ENCODE measurements around the gene HOXC13.

Gene HOXC13

DNA sequence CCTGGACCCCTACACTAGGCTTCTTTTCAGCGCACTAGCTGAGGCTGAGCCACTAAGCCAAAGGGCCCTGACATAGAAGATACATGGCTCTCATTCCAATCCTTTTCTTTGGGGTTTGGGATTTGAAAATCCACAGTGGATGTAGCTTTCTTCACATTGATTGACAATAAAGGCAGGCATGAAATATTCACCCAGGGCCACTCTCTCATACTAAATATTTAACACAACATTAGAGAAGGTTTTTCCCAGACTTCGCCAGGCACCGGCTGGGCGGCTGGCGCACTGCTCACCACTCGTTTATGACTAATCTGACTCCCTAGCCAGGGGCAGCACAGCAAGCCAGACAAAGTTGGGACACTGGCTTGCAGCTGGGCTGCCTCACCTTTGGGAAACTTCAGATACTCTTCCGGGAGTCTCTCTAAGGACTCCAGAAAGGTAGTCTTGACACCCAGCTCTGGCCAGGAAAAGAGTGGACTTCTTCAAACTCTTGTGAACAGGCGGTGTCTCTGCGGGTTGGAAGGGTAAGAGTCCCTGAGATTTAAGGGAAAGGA, 33.6 kb downstream of the HOXC13 start:
- H2BK120ac ChIP-seq (ENCODE audit: low read depth, low read length) = no peak overlapping the region
- no peak overlapping the region for H3K4me3 ChIP-seq (ENCODE audit: low read length in 2 of 2)

DNA sequence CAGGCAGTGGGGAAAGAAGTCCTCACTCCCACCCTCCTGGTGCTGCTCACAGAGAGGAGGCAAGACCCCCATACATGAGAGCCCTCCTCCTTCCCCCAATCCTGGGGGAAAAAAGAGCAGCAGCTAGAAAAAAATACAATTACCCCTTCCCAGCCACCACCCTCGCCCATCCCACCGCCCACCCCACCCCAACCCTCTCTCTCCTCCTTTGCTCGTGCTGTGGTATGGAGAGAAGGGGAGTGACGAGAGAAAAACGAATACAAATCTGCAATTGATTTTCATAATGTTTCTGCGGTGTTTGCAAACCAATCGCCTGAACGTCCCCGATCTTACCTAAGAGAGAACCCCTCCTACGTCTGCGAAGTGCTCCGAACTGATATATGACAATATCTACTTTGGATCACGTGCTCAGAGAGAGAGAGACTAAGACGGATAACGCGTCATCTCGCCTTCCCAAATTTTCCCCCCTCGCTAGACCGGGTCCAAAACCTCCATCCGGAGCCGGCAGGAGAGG, 34.1 kb downstream of the HOXC13 start, which contains the start of gene HOXC11:
TSS of gene HOXC11 (plus strand) at position 405 of the 514 bp plus-strand sequence. CDS start 116 bp downstream, outside the sequence.
- H3K9me3 ChIP-seq (replicated peaks in 1 of 2; ENCODE audit: control insufficient read depth in 2 of 2, insufficient read depth in 1 of 2, low read depth in 1 of 2, low read length in 2 of 2) = peaks cover 0 to 18% of the 10 kb centered on the region in 2 donors
- no peak within 1 kb of the TSS for H3K9ac ChIP-seq (ENCODE audit: low read depth, low read length, poor library complexity)
- H2BK12ac ChIP-seq (ENCODE audit: low read length) = no peak within 1 kb of the TSS
- H3K27me3 ChIP-seq (ENCODE audit: control insufficient read depth in 3 of 3, insufficient read depth in 3 of 3, low read depth in 1 of 3, low read length in 3 of 3) = peaks cover 73 to 100% (median 100%) of the 10 kb centered on the region in 3 experiments
- no peak within 1 kb of the TSS for H2BK120ac ChIP-seq (ENCODE audit: low read depth, low read length)
- no peak for DNase-seq (ENCODE audit: low spot score)
- no peak within 1 kb of the TSS for H3K4me3 ChIP-seq (ENCODE audit: low read length in 2 of 2)
- H4K8ac ChIP-seq (ENCODE audit: low read depth, low read length) = no peak within 1 kb of the TSS
- H2BK5ac ChIP-seq (ENCODE audit: low read length) = no peak within 1 kb of the TSS
- peak within 1 kb of the TSS; percentile 29 for H2AFZ ChIP-seq (ENCODE audit: low read length)
- H2AK5ac ChIP-seq (ENCODE audit: low read depth, low read length) = no peak within 1 kb of the TSS
- no peak within 1 kb of the TSS for H3K18ac ChIP-seq (ENCODE audit: low read length)
- H3K4me1 ChIP-seq (ENCODE audit: control insufficient read depth in 2 of 2, insufficient read depth in 1 of 2, low read depth in 1 of 2, low read length in 2 of 2) = no peaks in the 10 kb centered on the region
- H3K27ac ChIP-seq (replicated peaks; ENCODE audit: low read length) = no peak within 1 kb of the TSS
- H3K4ac ChIP-seq (ENCODE audit: low read length) = no peak within 1 kb of the TSS
- H3K79me1 ChIP-seq (ENCODE audit: low read depth, low read length) = no peaks in the 10 kb centered on the region
- no peaks in the 10 kb centered on the region for H3K36me3 ChIP-seq (replicated peaks in 1 of 2; ENCODE audit: control insufficient read depth in 2 of 2, insufficient read depth in 2 of 2, low read length in 2 of 2)
- WGBS, 2 donors (ENCODE audit: extremely low coverage in 2 of 2, insufficient read length in 2 of 2, insufficient replicate concordance in 1 of 2) = no CpG with 5 or more reads among the region's 21 CpGs
- no peak within 1 kb of the TSS for H4K91ac ChIP-seq (ENCODE audit: low read depth, low read length, poor library complexity)
- H3K14ac ChIP-seq (ENCODE audit: low read length) = no peak within 1 kb of the TSS
- H3K4me2 ChIP-seq (ENCODE audit: insufficient read depth, low read length, poor library complexity, severe bottlenecking) = no peak within 1 kb of the TSS
- no peak within 1 kb of the TSS for H2BK15ac ChIP-seq (ENCODE audit: low read length)
- no peak within 1 kb of the TSS for H3K23ac ChIP-seq (ENCODE audit: low read depth, low read length, poor library complexity)

More for the DNA sequence above, 33.6 kb downstream of the HOXC13 start:
- Histone ChIP-seq H4K91ac (ENCODE audit: low read depth, low read length, poor library complexity) (no peak overlapping the region), H3K36me3 (replicated peaks in 1 of 2; ENCODE audit: control insufficient read depth in 2 of 2, insufficient read depth in 2 of 2, low read length in 2 of 2) (no peaks in the 10 kb centered on the region), H3K9me3 (replicated peaks in 1 of 2; ENCODE audit: control insufficient read depth in 2 of 2, insufficient read depth in 1 of 2, low read depth in 1 of 2, low read length in 2 of 2) (peaks cover 0 to 18% of the 10 kb centered on the region in 2 donors), H3K23ac (ENCODE audit: low read depth, low read length, poor library complexity) (no peak overlapping the region), H2BK15ac (ENCODE audit: low read length) (no peak overlapping the region), H2AFZ (ENCODE audit: low read length) (no peak overlapping the region), H3K27ac (replicated peaks; ENCODE audit: low read length) (no peak overlapping the region), H3K79me1 (ENCODE audit: low read depth, low read length) (no peaks in the 10 kb centered on the region), H2BK12ac (ENCODE audit: low read length) (no peak overlapping the region), H3K4ac (ENCODE audit: low read length) (no peak overlapping the region), H3K18ac (ENCODE audit: low read length) (no peak overlapping the region), H3K4me2 (ENCODE audit: insufficient read depth, low read length, poor library complexity, severe bottlenecking) (no peak overlapping the region), H2BK5ac (ENCODE audit: low read length) (no peak overlapping the region), H3K9ac (ENCODE audit: low read depth, low read length, poor library complexity) (no peak overlapping the region), H3K4me1 (ENCODE audit: control insufficient read depth in 2 of 2, insufficient read depth in 1 of 2, low read depth in 1 of 2, low read length in 2 of 2) (no peaks in the 10 kb centered on the region), H3K27me3 (ENCODE audit: control insufficient read depth in 3 of 3, insufficient read depth in 3 of 3, low read depth in 1 of 3, low read length in 3 of 3) (peaks cover 77 to 100% (median 100%) of the 10 kb centered on the region in 3 experiments), H3K14ac (ENCODE audit: low read length) (no peak overlapping the region), H4K8ac (ENCODE audit: low read depth, low read length) (no peak overlapping the region), H2AK5ac (ENCODE audit: low read depth, low read length) (no peak overlapping the region)
- DNase-seq (ENCODE audit: low spot score) = no peak
- WGBS, 2 donors (ENCODE audit: extremely low coverage in 2 of 2, insufficient read length in 2 of 2, insufficient replicate concordance in 1 of 2) = no CpG with 5 or more reads among the region's 9 CpGs

DNA sequence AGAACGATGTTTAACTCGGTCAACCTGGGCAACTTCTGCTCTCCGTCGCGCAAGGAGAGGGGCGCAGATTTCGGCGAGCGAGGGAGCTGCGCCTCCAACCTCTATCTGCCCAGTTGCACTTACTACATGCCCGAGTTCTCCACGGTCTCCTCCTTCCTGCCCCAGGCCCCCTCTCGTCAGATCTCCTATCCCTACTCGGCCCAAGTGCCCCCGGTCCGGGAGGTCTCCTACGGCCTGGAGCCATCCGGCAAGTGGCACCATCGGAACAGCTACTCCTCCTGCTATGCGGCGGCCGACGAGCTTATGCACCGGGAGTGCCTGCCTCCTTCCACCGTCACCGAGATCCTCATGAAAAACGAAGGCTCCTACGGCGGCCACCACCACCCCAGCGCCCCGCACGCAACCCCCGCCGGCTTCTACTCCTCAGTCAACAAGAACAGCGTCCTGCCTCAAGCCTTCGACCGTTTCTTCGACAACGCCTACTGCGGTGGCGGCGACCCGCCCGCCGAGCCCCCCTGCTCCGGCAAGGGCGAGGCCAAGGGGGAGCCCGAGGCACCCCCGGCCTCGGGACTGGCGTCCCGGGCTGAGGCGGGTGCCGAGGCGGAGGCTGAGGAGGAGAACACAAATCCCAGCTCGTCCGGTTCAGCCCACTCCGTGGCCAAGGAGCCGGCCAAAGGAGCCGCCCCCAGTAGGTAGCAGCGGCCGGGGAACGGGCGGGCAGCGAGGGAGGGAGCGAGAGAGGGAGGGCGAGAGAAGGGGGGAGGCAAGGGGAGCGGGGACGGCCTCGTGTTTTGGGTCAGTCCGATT, 34.8 kb downstream of the HOXC13 start:
- WGBS, 2 donors (ENCODE audit: extremely low coverage in 2 of 2, insufficient read length in 2 of 2, insufficient replicate concordance in 1 of 2) = no CpG with 5 or more reads among the region's 71 CpGs

More for the DNA sequence above, 34.8 kb downstream of the HOXC13 start:
- Histone ChIP-seq H3K9me3 (replicated peaks in 1 of 2; ENCODE audit: control insufficient read depth in 2 of 2, insufficient read depth in 1 of 2, low read depth in 1 of 2, low read length in 2 of 2) (peaks cover 0 to 17% of the 10 kb centered on the region in 2 donors), H3K18ac (ENCODE audit: low read length) (no peak overlapping the region), H2BK120ac (ENCODE audit: low read depth, low read length) (no peak overlapping the region), H2BK5ac (ENCODE audit: low read length) (no peak overlapping the region), H2BK12ac (ENCODE audit: low read length) (no peak overlapping the region), H3K14ac (ENCODE audit: low read length) (no peak overlapping the region), H3K4me3 (ENCODE audit: low read length in 2 of 2) (no peak overlapping the region), H3K9ac (ENCODE audit: low read depth, low read length, poor library complexity) (no peak overlapping the region), H2AK5ac (ENCODE audit: low read depth, low read length) (no peak overlapping the region), H3K4me1 (ENCODE audit: control insufficient read depth in 2 of 2, insufficient read depth in 1 of 2, low read depth in 1 of 2, low read length in 2 of 2) (no peaks in the 10 kb centered on the region), H3K4ac (ENCODE audit: low read length) (no peak overlapping the region), H3K4me2 (ENCODE audit: insufficient read depth, low read length, poor library complexity, severe bottlenecking) (no peak overlapping the region), H2AFZ (ENCODE audit: low read length) (peak overlapping the region; percentile 29), H4K91ac (ENCODE audit: low read depth, low read length, poor library complexity) (no peak overlapping the region), H3K27me3 (ENCODE audit: control insufficient read depth in 3 of 3, insufficient read depth in 3 of 3, low read depth in 1 of 3, low read length in 3 of 3) (peaks cover 69 to 99% (median 99%) of the 10 kb centered on the region in 3 experiments), H3K79me1 (ENCODE audit: low read depth, low read length) (no peaks in the 10 kb centered on the region), H4K8ac (ENCODE audit: low read depth, low read length) (no peak overlapping the region), H3K27ac (replicated peaks; ENCODE audit: low read length) (no peak overlapping the region), H2BK15ac (ENCODE audit: low read length) (no peak overlapping the region), H3K23ac (ENCODE audit: low read depth, low read length, poor library complexity) (no peak overlapping the region), H3K36me3 (replicated peaks in 1 of 2; ENCODE audit: control insufficient read depth in 2 of 2, insufficient read depth in 2 of 2, low read length in 2 of 2) (no peaks in the 10 kb centered on the region)
- no peak for DNase-seq (ENCODE audit: low spot score)
